ENCODE data around the gene CEP19. TPM values are rescaled to one million over a fixed set of nuclear protein-coding genes. Genes with fewer than 3 reads are reported as not detected.

CEP19 gene
- total and polyA plus RNA-seq, 2 of the 8 experiments (the other 6 are each of a cell fraction or from before 2014, with no cell fraction given), result 0.95 to 1.6 TPM

- Histone ChIP-seq H2BK120ac (replicated peaks; ENCODE audit: low read depth, low read length) (no peak overlapping the region), H3K14ac (ENCODE audit: insufficient read length) (no peak overlapping the region), H3K27me3 (replicated peaks in 1 of 4; ENCODE audit: control insufficient read depth in 3 of 4, extremely low read depth in 1 of 4, insufficient read depth in 3 of 4, low read length in 3 of 4) (no peaks in the 10 kb centered on the region), H3K18ac (ENCODE audit: extremely low read depth, low read length) (no peak overlapping the region), H2AK5ac (ENCODE audit: low read depth, low read length) (no peak overlapping the region), H3K23me2 (ENCODE audit: low read depth, low read length) (peaks cover 14% of the 10 kb centered on the region; the same call in 1 of the 2 replicates), H4K20me1 (replicated peaks in 1 of 2; ENCODE audit: control insufficient read depth in 1 of 2, insufficient read depth in 2 of 2, low read length in 2 of 2) (peaks cover 0 to 6% of the 10 kb centered on the region in 2 experiments), H3K56ac (replicated peaks; ENCODE audit: insufficient read length, low read depth, low read length) (no peak overlapping the region), H3K27ac (ENCODE audit: low read depth, low read length) (no peak overlapping the region), H3K36me3 (ENCODE audit: control insufficient read depth in 2 of 4, insufficient read depth in 4 of 4, low read length in 3 of 4) (no peaks in the 10 kb centered on the region), H2BK20ac (ENCODE audit: low read length) (no peak overlapping the region), H3K79me2 (ENCODE audit: control insufficient read depth in 1 of 2, insufficient read depth in 2 of 2, low read length in 2 of 2) (no peaks in the 10 kb centered on the region), H3K79me1 (ENCODE audit: low read depth, low read length) (no peaks in the 10 kb centered on the region), H2BK12ac (ENCODE audit: low read depth, low read length) (no peak overlapping the region), H2AFZ (ENCODE audit: low read length) (no peak overlapping the region), H3K4me3 (ENCODE audit: extremely low read depth in 1 of 4, insufficient read depth in 2 of 4, low read depth in 3 of 4, low read length in 4 of 4) (no peak overlapping the region), H3K4me1 (replicated peaks in 1 of 4; ENCODE audit: control insufficient read depth in 3 of 4, insufficient read depth in 4 of 4, low read length in 3 of 4) (no peaks in the 10 kb centered on the region), H3K9me3 (ENCODE audit: insufficient read depth in 2 of 2, low read depth in 1 of 2, low read length in 1 of 2) (no peaks in the 10 kb centered on the region), H3K4ac (replicated peaks; ENCODE audit: insufficient read length, low read depth, low read length) (no peak overlapping the region), H3K23ac (ENCODE audit: insufficient read length) (no peak overlapping the region), H3K4me2 (ENCODE audit: insufficient read depth in 1 of 2, low read depth in 2 of 2, low read length in 2 of 2) (no peak overlapping the region), H4K5ac (ENCODE audit: insufficient read length, low read depth, low read length) (no peak overlapping the region), H3K9ac (replicated peaks in 1 of 4; ENCODE audit: extremely low read depth in 1 of 4, low read depth in 3 of 4, low read length in 3 of 4) (no peak overlapping the region), H2BK15ac (ENCODE audit: low read length) (no peak overlapping the region), H2BK5ac (ENCODE audit: low read depth, low read length) (no peak overlapping the region), H4K8ac (ENCODE audit: extremely low read depth, insufficient read depth, low read length) (no peak overlapping the region), H4K91ac (replicated peaks; ENCODE audit: insufficient read length, low read length) (no peak overlapping the region)
- 94% methylated on average over 5 of the region's 5 CpGs; no CpG with 5 or more reads in 1 of the 2 experiments for WGBS, 2 experiments (ENCODE audit: extremely low coverage in 1 of 2, insufficient coverage in 1 of 2, insufficient read length in 1 of 2, insufficient replicate concordance in 2 of 2, low coverage in 1 of 2, low lambda C conversion rate in 2 of 2, missing lambda C conversion rate in 1 of 2)
- TF ChIP-seq, protein P1, sequence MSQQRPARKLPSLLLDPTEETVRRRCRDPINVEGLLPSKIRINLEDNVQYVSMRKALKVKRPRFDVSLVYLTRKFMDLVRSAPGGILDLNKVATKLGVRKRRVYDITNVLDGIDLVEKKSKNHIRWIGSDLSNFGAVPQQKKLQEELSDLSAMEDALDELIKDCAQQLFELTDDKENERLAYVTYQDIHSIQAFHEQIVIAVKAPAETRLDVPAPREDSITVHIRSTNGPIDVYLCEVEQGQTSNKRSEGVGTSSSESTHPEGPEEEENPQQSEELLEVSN (IDR thresholded peaks at IDR 0.05), result no peak
- TF ChIP-seq EGR1 (IDR thresholded peaks at IDR 0.05; ENCODE audit: borderline replicate concordance, low read depth, low read length) (no peak), CHD2 (IDR thresholded peaks at IDR 0.05; ENCODE audit: low read length) (no peak), SIRT6 (IDR thresholded peaks at IDR 0.05; ENCODE audit: low read length) (no peak), TAF7 (optimal IDR thresholded peaks at IDR 0.05; ENCODE audit: borderline replicate concordance, low read depth, low read length) (no peak), CBX5 (IDR thresholded peaks at IDR 0.05; ENCODE audit: low read depth, low read length) (no peak), CBX8 (IDR thresholded peaks at IDR 0.05; ENCODE audit: borderline replicate concordance, low read depth, low read length) (no peak), NRF1 (IDR thresholded peaks at IDR 0.05; ENCODE audit: low read depth, low read length) (no peak), BACH1 (IDR thresholded peaks at IDR 0.05; ENCODE audit: low read length) (no peak), CHD1 (IDR thresholded peaks at IDR 0.05; ENCODE audit: low read depth, low read length) (no peak), SRF (IDR thresholded peaks at IDR 0.05; ENCODE audit: low read depth, low read length) (no peak), ASH2L (IDR thresholded peaks at IDR 0.05; ENCODE audit: low read length) (no peak)
- ChIA-PET CTCF (ENCODE audit: partially characterized antibody) (interaction anchor here (1.2 to 1.5 kb wide), 3 partner anchors 12 to 13 kb away, joined by 3 to 5 read pairs (median 5); no protein-coding TSS in a partner anchor), POLR2A (ENCODE audit: partially characterized antibody) (interaction anchor here (0.7 kb wide), 1 partner anchor 225 kb away, joined by 3 read pairs; no protein-coding TSS in a partner anchor)
- DNase-seq (ENCODE audit: low read depth in 1 of 2, low spot score in 2 of 2), result no peak
- FAIRE-seq, result no peak
Observed at GRCh38 chr3:196697270-196697669, 14.8 kb downstream of the CEP19 start.
